ENCODE data around the gene SLC38A9.
"Not testable (repeated sequence)": the region's sequence is repeated elsewhere in the genome, so short reads cannot be mapped to it uniquely, and the experiment has no call there.

The SLC38A9 gene, protein sequence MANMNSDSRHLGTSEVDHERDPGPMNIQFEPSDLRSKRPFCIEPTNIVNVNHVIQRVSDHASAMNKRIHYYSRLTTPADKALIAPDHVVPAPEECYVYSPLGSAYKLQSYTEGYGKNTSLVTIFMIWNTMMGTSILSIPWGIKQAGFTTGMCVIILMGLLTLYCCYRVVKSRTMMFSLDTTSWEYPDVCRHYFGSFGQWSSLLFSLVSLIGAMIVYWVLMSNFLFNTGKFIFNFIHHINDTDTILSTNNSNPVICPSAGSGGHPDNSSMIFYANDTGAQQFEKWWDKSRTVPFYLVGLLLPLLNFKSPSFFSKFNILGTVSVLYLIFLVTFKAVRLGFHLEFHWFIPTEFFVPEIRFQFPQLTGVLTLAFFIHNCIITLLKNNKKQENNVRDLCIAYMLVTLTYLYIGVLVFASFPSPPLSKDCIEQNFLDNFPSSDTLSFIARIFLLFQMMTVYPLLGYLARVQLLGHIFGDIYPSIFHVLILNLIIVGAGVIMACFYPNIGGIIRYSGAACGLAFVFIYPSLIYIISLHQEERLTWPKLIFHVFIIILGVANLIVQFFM

DNA sequence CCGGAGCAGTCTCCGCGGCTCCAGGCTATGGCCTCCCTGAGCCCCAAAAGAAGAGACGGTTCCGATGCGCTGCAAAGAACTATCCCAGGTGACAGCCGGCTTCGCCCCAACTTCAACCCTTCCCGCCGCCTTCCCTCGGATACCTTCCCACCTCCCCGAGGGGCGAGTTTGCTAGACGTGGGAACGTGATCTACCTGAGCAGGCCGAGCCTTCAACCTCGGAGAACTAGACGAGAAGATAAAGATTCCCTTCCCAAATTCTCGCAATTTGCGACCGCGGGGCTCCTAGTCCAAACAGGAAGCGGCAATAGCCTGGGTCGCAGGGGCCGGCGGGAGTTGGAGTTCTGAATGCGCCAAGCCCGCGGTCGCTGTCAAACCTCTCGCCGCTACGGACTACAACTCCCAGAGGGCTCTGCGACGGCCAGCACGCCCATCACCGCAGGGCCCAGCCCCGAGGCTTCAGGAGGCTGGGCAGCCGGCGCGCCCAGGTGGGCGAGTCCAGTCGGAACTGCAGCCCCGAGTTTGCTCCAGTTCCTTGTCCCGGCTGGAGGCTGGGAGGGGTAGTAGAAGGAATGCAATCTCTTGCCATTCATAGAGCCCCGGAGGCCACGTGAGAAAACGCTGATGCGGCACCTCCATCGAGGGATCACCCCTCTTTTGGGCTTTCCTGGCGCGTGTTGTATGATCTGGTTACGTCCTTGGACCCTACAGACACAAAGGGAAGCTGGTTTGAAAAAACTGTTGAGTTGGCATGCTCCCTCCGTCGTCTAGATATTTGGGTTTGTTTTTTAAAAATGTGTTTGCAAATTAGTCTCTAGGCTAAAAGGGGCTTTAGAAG, at the start of gene SLC38A9:
Gene SLC38A9, minus strand, starts transcription at position 302 of the 837 bp plus-strand sequence. CDS start 14,366 bp downstream, outside the sequence.
- DNase-seq = peak; percentile 88

DNA sequence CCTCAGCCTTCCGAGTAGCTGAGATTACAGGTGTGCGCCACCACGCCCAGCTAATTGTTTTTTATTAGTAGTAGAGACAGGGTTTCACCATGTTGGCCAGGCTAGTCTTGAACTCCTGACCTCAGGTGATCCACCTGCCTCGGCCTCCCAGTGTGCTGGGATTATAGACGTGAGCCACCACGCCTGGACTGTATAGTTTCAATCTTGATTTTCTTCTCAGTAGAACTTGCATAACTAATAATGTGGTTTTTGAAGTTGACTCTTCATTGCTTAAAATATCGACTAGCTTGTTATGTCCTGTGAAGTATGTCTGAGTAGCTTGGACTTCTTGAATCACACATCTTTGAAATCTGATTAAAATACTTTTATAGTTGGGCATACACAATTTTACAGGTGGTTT, 49.6 kb upstream of the SLC38A9 start:
- not testable (repeated sequence) for DNase-seq

DNA sequence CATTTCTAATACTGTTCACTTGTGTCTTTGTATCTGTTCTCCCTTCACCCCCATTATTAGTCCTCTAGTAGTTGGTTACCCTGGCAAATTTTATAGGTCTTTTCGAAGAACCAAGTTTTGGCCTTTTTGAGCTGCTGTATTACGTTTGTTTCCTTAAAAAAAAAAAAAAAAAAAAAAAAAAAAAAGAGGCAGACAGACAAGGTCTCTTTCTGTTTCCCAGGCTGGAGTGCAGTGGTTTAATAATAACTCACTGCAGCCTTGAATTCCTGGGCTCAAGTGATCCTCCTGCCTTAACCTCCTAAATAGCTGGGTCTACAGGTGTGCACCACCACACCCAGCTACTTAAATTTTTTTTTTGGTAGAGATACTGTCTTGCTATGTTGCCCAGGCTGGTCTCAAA, 46.6 kb upstream of the SLC38A9 start:
- no peak for DNase-seq

DNA sequence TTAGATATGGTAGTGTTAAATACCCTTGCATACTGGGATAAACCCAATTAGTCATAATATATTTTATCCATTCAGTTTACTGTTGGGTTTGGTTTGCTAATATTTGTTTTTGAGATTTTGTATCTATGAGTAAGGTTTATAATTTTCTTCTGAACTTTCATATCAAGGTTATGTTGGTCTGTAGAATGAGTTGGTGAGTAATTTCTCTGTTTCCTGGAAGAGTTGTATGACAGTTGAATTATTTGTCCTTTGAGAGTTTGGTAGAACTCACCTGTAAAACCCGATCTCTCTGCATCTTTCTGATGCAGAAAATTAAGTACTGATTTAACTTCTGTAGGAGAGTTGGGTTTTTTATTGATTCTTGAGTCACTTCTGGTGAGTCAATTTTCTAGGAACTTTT, 46.1 kb upstream of the SLC38A9 start:
- no peak for DNase-seq

DNA sequence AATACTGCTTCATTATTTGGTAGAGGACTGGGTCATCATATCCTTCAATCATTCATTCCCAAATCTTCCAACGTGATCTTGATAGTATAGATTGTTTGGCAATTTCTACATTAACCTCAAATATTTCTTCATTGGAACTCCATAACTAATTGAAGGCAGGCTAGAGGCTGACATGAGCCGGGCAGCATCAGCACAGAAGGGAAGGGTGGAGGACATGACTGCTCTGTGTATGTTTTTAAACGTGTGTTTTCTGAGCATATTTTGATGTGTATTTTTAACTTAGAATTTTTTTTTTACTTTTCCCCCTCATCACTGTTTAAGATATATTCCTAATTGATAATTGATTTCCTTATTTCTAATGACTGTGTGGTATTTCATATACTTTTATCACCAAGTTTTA, 38.4 kb upstream of the SLC38A9 start:
- no peak for DNase-seq

DNA sequence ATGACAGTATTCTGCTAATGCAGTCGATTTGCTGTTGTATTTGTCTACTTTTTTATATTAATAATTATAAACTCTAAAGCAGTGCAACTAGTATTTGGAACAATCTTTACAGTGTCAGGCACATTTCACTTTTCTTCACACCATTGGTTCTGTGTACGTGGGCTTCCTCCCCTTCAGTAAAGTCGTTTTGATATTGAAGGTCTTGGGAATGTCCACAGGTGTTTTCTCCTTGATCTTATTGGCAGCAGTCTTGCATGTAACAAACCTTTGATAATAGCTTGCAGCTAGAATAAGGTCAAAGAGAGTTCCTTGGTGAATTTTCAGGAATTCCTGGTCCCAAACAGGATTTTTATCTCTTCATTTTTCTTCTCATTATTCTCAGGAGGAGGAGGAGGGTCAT, 37.9 kb upstream of the SLC38A9 start:
- DNase-seq = no peak

DNA sequence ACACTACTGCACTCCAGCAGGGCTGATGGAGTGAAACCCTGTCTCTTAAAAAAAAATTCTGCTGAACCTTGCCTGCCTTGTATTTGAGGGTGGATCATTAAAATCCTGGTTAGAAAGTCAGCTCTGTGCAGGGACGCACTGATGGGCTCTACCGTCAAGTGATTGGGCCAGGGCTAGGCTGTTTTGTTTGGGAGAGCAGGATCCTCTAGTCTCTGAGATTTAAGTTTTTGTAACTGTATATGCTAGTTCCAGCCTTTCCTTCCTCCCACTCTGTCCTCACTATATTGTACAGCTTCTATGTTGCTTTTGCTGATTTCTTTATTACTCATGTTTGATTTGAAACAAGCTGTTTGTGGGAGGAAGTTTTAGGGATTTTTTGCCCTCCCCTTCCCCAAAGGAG, 37.3 kb upstream of the SLC38A9 start:
- DNase-seq = no peak

DNA sequence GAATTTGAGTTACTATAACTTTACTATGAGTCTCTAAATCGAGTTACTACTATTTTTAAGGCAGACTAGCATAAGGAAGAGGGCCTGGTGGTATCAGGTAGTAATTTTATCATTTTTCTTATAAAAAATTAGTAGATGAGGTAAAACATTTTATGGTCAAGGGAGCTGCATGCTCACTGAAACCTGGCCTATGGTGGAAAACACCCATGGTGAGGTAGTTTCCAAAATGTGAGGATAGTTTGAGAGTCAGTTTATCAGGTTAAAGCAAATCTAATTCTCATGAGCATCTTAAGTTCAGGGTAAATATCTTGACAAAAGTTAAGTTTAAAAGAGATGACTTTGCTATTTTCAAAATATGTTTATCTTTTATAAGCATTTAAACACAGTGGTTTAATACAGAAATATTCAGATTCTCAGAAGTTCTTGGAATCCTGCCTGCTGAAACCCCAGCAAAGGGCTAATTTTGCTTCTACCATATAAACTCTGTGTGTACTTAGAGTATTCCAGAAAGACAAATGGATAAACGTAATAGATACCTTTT, 35.7 kb upstream of the SLC38A9 start:
- no peak for DNase-seq

DNA sequence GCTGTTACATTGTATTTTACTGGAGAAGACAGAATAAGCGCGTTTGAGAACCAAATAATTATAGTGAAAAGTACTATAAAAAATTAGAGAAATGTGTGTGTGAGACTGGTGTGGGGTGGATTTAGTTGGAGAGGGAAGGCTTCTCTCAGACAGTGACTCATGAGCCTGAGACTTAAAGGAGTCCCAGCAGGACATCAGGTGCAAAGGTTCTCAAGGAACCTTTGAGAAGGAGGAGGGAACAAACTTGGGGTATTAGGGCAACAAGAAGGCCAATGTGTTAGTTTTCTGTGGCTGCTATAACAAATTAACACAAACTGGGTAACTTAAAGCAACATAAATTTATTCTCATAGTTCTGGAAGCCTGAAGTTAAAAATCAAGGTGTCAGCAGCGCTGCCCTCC, 30.7 kb upstream of the SLC38A9 start:
- no peak for DNase-seq

DNA sequence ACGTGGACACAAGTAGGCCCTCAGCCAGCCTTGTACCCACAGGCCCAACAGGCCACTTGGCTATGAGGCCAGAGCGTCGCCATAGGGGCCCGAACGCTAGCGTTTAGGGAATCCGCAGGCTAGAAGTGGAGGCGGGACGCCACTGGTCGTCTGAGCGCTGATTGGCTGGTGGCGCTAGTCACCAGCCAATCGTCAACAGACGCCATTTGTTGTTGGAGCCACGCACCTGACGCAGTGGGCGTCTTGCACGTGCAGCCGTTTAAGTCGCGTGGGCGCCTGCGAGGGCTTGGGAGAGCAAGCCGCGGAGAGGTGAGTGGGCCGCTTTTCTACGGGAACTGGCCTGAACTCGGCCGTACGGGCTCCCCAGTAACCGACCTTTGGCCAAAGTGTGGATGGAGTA, 25.7 kb upstream of the SLC38A9 start, which contains the start of gene DDX4:
Gene DDX4, plus strand, starts transcription at position 269 of the 400 bp plus-strand sequence. CDS start 903 bp downstream, outside the sequence.
- no peak for DNase-seq

DNA sequence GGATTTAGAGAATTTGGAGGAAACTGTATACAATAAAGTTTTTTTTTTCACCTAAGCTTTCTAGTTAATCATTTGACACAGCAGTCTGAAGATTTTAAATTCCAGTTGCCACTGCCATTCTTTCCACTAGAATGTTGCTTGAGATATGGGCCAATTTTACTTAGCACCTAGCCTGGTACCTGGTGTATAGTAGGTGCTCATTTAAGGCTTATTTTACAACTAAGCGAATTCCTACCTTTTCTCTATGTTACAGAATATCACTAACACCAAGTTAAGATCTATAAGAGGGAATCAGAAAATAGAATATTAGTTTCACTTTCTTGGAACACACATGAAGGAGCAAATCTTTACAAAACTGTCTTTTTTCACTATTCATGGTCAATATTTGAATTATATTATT, 22.5 kb upstream of the SLC38A9 start:
- DNase-seq = no peak

DNA sequence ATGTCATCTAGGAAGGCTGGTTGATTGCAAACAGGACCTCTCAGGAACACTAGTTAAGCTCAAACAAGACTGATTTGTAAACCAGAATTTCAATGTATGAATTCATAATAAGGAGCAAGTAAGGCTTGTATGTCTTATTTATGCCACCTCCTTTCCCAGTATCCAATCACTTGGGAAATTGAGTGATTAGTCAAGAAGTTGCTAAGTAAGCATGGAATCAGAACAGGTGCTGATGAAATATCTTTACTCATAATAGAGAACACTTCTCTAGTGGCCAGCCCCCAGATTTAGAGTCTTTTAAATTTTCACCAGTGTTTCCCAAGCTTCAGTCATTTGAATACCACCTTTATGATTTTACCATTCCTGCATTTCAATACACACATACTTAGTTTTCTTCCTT, 20.5 kb upstream of the SLC38A9 start:
- DNase-seq = no peak

DNA sequence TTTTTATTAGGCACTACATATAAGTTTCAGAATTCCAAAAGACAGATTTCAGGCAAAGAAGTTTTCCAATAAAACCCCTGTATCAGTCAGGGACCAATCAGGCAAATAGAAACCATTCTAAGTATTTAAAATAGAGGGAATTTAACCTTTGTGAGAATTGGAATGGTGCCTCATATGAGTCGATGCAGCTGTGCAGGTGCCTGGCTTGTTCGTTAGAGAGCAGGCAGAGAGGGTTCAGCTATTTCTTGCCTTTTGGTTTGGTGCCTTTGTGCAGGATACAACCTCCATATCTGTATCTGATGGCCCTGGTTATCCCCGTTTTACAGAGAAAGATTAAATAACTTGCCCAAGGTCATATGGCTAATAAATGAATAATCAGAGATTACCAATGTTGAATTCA, 19.7 kb upstream of the SLC38A9 start:
- no peak for DNase-seq

DNA sequence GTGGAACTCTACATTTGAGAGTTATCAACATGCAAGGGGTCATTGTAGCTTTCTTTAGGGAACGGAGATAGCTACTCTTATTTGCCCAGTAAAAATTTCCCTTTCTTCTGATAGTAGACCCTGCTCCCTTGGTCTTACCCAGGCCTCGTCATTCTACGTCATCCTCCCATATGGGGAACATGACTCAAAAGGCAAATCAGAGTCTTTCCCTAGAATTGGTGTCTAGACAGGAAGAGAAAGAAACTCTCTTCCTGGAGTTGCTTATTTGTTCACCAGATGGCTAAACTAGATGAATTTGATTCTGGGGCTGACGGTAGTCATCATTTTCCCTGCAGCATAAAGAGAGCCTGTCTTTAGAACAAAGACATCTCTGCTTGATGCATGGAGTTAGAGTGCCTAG, 12.2 kb upstream of the SLC38A9 start:
- DNase-seq = no peak

DNA sequence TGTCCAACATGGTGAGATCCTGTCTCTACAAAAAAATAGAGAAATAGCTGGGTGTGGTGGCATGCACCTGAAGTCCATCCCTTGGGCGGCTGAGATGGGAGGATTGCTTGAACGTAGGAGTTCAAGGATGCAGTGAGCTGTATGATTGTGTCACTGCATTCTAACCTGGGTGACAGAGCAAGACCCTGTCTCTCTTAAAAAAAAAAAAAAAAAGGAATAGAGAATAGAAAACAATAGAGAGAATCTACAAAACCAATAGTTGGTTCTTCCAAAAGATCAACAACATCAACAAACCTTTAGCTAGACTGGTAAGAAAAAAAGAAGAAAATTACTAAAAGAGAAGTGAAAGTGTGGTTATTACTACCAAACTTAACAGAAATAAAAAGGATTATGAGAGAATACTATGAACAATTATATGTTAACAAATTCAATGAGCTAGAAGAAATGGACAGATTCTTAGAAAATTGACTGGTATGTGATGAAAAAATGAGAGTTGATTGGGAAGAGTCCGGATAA, 8.1 kb upstream of the SLC38A9 start:
- no peak for DNase-seq

DNA sequence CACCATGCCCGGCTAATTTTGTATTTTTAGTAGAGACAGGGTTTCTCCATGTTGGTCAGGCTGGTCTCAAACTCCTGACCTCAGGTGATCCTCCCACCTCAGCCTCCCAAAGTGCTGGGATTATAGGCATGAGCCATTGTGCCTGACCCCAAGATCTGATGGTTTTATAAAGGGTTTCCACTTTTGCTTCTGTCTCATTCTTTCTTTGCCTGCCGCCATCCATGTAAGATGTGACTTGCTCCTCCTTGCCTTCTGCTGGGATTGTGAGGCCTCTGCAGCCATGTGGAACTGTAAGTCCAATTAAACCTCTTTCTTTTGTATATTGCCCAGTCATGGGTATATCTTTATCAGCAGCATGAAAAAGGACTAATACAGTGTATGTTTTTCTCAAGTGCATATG, 6.9 kb upstream of the SLC38A9 start:
- not testable (repeated sequence) for DNase-seq

DNA sequence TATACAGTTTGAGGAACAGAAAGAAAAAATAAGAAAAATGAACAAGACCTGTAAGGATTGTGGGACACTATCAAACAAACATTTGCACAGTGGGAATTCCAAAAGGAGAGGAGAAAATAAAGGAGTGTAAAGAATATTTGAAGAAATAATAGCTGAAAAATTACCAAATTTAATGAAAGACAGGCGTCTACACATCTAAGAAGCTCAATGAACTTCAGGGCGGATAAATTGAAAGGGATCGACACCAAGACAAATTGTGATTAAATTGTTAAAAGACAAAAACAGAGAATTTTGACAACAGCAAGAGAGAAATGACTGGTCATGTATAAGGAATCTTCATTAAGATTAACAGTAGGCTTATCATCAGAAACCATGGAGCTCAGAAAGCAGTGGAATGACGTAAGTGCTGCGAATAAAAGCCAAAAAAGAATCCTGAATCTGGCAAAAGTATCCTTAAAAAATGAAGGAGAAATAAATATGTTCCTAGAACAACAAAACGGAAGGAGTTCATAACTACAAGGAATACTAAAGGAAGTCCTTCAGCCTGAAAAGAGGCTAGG, 3.5 kb upstream of the SLC38A9 start:
- no peak for DNase-seq

DNA sequence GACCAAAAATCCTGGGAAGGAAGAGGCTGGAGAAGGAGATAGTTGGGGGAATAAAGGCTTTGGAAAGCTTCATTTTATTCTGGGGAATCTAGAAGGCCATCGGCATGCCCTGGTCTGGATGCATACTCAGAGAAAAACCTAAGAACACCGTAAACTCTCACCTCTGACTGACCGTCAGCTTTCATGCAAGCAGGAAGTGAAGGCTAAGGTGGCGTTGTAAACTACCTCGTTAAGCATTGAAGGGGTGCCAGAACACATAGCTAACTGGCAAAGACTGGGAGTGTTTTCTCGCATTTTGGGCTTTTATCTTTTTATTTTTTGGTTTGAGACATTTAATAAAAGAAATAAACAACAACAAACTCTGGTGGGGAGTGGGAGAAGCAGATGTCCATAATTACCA, 2.6 kb upstream of the SLC38A9 start:
- no peak for DNase-seq

DNA sequence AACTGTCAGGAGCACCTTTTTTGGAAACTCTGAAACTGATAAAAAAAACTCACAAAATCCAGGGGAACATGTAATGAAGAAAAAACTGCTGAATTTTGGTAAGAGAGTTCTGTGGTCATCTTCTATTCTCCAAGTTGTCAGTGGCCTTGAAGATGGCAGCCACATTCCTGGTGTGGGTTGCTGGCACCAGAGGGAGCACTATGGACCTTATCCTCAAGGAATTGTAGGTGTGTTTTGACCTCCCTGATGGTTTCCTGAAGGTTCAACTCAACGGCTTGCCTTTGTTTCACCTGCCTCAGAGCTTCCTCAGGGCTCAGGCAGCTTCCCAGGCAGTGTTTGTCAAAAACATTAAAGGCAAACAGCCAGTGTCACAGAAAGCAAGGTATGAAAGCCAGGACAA, 2.2 kb upstream of the SLC38A9 start:
- DNase-seq = no peak

DNA sequence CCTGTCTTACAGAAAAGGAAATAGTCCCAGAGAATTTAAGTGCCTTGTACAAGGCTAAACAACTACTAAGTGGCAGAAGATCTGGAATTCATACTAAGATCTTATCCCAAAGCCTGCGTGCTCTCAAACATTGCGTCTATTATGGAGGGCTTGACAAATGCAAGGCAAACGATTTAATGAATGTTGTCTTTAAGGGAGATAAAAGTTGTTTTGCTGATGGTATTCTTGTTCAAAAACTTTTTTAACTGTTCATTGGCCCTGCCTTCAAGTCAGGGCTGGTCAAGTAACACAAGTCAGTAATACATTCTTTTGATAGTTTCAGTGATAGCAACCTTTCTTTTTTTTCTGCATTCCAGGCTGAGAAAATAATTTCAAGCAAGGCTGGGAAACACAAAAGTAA, 1.7 kb upstream of the SLC38A9 start:
- no peak for DNase-seq

DNA sequence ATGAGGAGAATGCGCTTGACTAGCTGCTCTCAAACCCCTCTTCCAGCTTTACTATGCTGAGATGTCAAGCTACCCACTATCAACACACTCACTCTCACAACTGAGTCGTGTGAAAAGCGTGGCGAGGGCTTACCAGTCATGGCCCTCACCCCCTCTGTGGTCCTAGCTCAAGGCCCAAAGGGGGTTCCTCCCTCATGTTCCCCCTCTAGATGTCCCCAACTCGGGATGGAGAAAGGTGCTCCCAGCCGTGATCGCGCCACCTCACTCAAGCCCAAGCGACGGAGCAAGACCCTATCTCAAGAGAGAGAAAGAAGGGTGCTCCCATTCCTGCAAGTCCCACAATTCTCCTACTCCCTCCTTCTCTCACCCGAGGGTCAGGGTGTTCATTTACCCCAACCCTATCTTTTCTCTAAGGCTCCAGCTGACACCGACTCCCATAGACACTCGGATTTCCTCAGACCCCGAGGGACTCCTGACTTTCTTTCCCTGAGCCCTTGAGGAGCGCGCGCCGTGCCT, 559 bp downstream of the SLC38A9 start:
- DNase-seq = no peak

DNA sequence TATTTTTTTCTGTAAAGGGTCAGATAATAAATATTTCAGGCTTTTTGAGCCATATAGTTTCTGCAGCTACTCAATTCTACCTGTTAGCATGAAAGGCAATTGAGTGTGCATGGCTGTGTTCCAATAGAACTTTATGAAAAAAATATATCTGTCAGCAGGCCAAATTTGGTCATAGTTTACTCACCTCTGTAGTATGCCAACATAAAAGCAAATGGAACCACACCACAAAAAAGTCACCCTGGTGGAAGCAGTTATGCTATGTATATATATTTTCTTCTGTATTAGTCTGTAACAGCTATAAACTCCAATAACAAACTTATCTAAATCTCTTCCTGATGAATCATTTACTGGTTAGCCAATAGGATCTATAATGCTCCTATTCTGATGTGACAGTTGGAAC, 3.4 kb downstream of the SLC38A9 start:
- DNase-seq = no peak

DNA sequence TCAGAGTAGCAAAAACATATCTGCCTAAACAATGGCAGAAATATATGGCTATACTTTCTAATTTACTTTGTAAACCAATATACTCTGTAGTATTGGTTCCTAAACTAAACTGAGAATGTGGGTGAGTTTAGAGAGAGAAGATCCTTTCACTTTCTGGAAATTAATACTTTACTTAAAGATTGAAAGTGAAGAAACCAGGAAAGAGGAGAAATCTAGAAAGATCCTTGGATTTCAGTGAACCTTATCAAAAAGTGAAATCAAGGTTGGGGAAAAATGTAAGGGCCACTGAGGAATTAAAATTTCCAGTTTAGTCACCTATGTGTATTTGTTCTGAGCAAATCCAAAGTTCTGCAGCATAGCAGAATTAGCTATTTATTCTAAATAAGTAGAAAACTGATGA, 5.9 kb downstream of the SLC38A9 start:
- DNase-seq = no peak
